Common myeloid progenitor, CD34-positive (primary cell): ENCODE data around the gene ADAMTS12.

ENCODE experiments used
- CTCF ChIA-PET: fragments of 350-600 bp; sonication (Branson Sonifier 250); formaldehyde crosslinking; loops from one replicate; lab custom pipeline; 2021; ENCODE audit warnings: antibody characterized with exemption; lab: Charles Lee
- POLR2A ChIA-PET: fragments of 350-600 bp; sonication (Branson Sonifier 250); formaldehyde crosslinking; loops from one replicate; lab custom pipeline; 2021; ENCODE audit warnings: antibody characterized with exemption; lab: Charles Lee
- DNase-seq, 3 donors: peaks; one replicate each; pipeline versions ENCODE4 v3.0.0 to v3.0.0-alpha.2; 2013
- H3K27ac ChIP-seq, 2 experiments: 1 replicate in 1 of 2; 2 replicates in 1 of 2; pipeline ENCODE4 v1.7.0; 2013; ENCODE audit warnings: inconsistent platforms in 2 of 2, low read length in 2 of 2, mild to moderate bottlenecking in 2 of 2, low read depth in 1 of 2, moderate library complexity in 1 of 2; ENCODE audit not compliant: severe bottlenecking in 2 of 2, insufficient read depth in 1 of 2, poor library complexity in 1 of 2
- H3K27me3 ChIP-seq, 5 experiments: replicated peaks in 2 of 5; 1 replicate in 3 of 5; 2 replicates in 2 of 5; pipeline versions ENCODE4 v1.6.1 to v1.7.0; 2013; ENCODE audit warnings: low read length in 4 of 5, mild to moderate bottlenecking in 2 of 5, moderate library complexity in 2 of 5, inconsistent platforms in 1 of 5; ENCODE audit not compliant: insufficient read depth in 5 of 5, control insufficient read depth in 4 of 5
- H3K36me3 ChIP-seq, 4 experiments: 1 replicate in 2 of 4; 2 replicates in 2 of 4; pipeline versions ENCODE4 v1.6.1 to v1.7.0; 2013; ENCODE audit warnings: low read length in 3 of 4, control low read depth in 1 of 4, mild to moderate bottlenecking in 1 of 4; ENCODE audit not compliant: control insufficient read depth in 4 of 4, insufficient read depth in 4 of 4
- H3K4me1 ChIP-seq, 4 experiments: 1 replicate in 3 of 4; 2 replicates in 1 of 4; pipeline versions ENCODE4 v1.6.1 to v1.7.1; 2013; ENCODE audit warnings: low read length in 3 of 4, mild to moderate bottlenecking in 3 of 4, control low read depth in 1 of 4, inconsistent platforms in 1 of 4, moderate library complexity in 1 of 4; ENCODE audit not compliant: control insufficient read depth in 4 of 4, insufficient read depth in 4 of 4; ENCODE audit errors: control extremely low read depth in 1 of 4
- H3K4me3 ChIP-seq, 7 experiments: 1 replicate in 4 of 7; 2 replicates in 3 of 7; pipeline versions ENCODE4 v1.5.1 to v1.7.0; 2013; ENCODE audit warnings: mild to moderate bottlenecking in 7 of 7, low read length in 6 of 7, moderate library complexity in 6 of 7, inconsistent platforms in 2 of 7, low read depth in 2 of 7, control low read depth in 1 of 7; ENCODE audit not compliant: insufficient read depth in 4 of 7, control insufficient read depth in 1 of 7; ENCODE audit errors: extremely low read depth in 1 of 7
- H3K9me3 ChIP-seq, 5 experiments: 1 replicate in 4 of 5; 2 replicates in 1 of 5; pipeline versions ENCODE4 v1.6.1 to v1.7.1; 2013; ENCODE audit warnings: low read length in 4 of 5, mild to moderate bottlenecking in 2 of 5, inconsistent platforms in 1 of 5, low read depth in 1 of 5, moderate library complexity in 1 of 5; ENCODE audit not compliant: control insufficient read depth in 4 of 5, insufficient read depth in 2 of 5; ENCODE audit errors: control extremely low read depth in 1 of 5
- WGBS: methylation state at CpG from one replicate; pipeline ENCODE4 v1.1.5; 2013; ENCODE audit not compliant: insufficient coverage; 5-methylcytosine and 5-hydroxymethylcytosine counted together

Gene ADAMTS12

GRCh38 chr5:33474004-33474403, 417.8 kb downstream of the ADAMTS12 start:
- Histone ChIP-seq H3K9me3 (peaks cover 2 to 17% (median 8%) of the 10 kb centered on the region in 5 experiments), H3K4me3 (no peak overlapping the region), H3K27me3 (no peaks in the 10 kb centered on the region), H3K27ac (no peak overlapping the region), H3K36me3 (peaks cover 22 to 75% (median 51%) of the 10 kb centered on the region in 4 experiments), H3K4me1 (no peaks in the 10 kb centered on the region)
- peak in 1 of 3 donors; percentile 1 for DNase-seq
- CTCF ChIA-PET: no interaction called here
- WGBS: no CpG with 5 or more reads among the region's 2 CpGs
- POLR2A ChIA-PET: no interaction called here
